NCI-H1417 treated with DMSO at 0.1 percent for 48 hours (cell line): ENCODE results near the gene ADAM10.
"Not testable (repeated sequence)": the region's sequence is repeated elsewhere in the genome, so short reads cannot be mapped to it uniquely, and the experiment has no call there.

ENCODE experiments used
- DNase-seq: peaks from one replicate; lab custom pipeline; 2025; lab: John Stamatoyannopoulos, UW

The ADAM10 gene

DNA sequence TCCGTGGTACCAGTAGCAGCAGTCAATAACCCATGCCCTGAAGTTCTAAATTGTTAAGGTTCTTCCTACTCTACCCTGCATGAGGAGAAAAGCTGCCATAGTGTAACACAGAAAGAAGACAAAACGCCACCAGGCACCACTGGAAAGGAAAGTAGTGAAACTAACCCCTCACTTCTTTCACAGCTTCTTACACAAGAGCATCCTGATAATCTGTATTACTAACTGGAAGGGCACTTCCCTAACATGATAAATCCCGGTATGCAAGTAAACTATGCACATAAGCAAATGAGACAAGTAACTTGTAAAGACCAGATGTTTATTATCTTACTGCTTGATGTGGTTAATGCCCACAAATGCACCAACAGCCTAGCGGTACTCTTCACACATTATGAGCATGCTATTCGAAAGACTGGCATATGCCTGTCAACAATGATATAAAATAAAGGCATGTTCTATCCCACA lies 141.3 kb downstream of the ADAM10 start:
- DNase-seq, result no peak

DNA sequence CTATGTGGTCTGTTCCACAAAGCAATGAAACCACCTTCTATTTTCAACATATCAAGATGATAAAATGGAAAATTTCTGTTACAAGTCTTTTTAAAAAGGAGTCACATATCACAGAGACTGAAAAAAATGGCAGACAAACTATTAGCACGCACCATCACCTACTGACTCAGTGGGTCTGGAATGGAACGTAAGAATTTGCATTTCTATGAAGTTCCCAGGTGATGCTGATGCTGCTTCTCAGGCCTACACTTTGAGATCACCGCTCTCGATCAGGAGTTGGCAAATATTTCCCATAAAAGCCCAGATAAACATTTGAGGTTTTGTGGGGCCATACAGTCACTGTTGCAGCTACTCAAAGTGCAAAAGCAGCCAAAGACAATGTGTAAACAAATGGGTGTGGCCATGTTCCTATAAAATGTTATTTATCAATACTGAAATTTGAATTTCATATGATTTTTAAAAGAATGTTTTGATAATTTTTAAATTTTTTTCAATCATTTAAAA lies 142.9 kb downstream of the ADAM10 start:
- no peak for DNase-seq

DNA sequence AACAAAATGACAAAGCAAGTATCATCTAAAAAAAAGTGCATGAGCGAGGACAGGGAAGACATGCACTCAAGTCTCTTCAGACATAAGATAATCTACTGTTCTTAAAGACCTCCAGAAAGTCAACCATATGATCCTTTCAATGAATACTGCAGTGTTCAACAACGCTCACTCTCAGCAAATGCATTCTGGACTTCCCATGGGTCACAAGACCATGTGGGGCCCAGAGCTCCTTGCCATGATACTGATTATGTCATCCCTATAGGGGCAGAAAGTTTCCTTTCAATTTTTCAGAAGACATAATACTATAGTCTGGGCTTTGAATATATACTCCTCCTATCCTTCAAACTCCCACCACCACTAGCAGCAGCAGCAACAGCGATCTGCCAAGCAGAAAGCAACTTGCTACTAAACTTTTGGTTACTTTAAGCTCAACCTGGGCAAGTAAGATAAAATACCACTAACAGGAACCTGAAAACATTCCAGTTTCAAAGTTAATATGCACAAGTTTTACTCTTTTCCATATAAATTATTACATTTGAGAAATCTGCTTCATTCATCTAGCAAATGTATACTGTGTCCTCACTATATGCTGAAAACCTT lies 143.5 kb downstream of the ADAM10 start:
- no peak for DNase-seq

DNA sequence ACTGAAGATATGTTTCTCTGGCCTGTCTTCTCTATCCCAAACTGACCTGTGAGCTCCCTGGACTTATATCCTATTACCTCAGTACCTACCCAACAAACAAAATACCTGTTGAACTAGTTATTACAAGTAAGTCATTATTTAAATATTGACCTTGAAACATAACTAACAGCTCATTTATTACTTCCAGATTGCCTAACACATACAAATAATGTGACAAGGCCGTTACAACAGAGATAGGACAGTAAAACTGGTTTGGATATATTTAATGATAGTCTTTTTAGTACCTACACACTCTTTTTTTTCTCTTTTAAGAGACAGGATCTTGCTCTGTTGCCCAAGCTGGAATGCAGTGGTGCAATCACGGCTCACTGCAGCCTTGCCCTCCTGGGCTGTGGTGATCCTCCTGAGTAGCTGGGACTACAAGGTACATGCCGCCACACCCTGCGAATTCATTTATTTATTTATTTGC lies 145.0 kb downstream of the ADAM10 start:
- no peak for DNase-seq

DNA sequence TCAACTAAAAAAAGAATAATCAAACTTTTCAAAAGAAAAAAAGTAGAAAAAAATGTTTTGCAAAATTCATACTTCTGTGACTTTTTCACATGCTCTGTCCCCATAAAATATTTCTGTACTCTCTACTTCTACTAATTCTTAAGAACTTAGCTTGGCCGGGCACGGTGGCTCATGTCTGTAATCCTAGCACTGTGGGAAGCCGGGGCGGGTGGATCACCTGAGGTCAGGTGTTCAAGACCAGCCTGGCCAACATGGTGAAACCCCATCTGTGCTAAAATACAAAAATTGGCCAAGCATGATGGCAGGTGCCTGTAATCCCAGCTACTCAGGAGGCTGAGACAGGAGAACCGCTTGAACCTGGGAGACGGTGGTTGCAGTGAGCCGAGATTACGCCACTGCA lies 145.6 kb downstream of the ADAM10 start:
- not testable (repeated sequence) for DNase-seq

DNA sequence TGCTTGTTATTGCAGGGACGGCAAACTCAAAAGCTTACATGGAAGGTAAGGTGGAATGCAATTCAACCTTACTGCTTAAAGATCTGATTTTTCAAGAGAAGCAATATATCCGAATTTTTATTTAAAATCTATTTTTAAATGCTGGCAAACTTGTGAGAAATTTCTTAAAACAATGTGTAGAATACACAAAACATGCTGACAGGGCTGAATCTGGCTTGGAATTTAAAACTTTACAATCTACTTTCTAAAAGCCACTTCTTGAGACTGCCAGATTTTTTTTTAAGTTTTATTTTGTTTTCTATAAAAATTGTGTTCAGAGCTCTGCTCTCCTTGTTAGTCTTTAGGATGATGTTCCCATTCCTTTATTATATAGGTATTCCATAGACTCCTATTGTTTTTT lies 146.7 kb downstream of the ADAM10 start:
- no peak for DNase-seq

DNA sequence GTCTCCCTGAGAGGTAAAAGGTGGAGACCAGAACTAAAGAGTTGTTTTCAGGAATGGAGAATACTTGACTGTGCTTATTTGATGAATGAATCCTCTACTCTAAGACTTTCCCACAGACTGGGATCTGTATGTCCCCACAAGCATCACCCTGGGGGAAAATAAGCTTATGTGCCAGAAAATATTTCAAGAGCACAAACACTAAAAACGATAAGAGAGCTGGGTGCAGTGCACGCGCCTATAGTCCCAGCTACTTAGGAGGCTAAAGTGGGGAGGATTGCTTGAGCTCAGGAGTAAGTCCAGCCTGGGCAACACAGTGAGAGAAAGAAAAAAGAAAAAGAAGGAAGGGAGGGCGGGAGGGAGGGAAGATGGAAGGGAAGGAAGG lies 150.7 kb downstream of the ADAM10 start:
- no peak for DNase-seq

DNA sequence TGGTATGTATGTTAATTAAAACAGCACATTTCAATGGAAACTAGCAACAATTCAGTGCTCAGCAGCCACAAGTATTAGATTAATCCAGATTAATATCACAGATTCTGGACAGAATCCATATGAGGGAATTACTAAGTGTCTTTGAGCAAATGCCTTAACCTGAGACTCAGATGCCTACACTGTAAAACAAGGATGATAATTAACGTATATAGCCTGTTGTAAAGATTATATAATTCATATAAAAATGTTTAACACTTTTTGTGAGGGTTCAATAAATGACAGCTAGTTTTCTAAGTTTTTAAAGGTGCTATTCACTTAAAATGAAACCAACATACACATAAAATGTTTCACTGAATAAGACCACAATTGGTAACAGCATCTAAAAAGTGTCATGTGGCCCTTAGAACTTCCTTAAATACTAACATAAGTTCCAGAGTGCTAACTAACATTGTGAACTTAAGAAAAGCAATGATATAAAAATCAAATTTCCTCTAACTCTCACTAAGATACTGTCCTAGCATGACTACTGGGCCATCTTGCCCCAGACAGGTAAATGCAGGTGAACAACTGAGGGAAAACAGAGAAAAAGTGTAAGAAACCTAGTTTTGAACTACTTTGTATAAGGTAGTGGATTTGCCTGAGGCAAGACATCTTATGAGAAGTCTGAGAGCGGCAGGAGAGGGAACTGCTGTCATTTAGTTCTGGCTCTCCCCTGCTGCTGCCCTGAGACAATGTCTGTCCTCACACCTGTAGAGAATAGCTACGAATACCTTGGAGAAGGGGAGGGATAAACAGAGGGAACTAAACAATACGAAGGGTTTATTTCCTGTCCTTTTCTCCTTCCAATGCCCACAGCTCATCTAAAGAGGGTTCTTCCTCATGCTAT lies 151.3 kb downstream of the ADAM10 start:
- no peak for DNase-seq

DNA sequence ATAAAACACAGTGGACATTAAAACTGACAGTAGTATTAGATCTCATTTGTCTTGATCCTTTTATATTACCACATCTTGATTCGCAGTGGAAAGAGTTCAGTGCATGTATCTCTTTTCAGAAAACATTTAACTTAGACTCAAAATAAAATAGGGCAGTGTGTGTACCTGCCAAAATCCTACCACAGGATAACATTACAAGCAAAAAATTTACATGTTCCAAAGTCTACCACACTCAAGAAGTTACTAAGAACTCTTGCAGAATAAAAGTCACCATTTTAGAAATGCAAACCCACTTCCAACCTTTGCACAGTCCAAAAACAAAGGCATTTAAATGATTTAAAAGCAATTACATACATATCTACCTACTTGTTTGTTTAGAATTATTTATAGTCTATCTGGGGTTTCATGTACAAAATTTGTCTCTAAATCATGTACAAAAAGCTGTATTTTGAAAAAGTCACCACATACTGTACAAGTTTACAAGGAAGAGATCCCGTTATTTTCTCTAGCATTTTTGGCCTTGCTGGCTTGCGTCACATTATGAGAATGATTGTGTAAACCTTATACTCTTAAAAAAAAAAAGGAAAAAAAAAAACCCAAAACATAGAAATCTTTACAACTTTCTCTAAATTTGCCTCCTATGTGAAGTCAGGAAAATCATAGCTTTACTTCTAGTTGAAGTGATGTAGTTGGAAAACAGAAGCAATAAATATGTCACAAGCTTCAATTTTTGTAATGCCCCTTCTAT lies 153.8 kb downstream of the ADAM10 start:
- DNase-seq, result no peak

DNA sequence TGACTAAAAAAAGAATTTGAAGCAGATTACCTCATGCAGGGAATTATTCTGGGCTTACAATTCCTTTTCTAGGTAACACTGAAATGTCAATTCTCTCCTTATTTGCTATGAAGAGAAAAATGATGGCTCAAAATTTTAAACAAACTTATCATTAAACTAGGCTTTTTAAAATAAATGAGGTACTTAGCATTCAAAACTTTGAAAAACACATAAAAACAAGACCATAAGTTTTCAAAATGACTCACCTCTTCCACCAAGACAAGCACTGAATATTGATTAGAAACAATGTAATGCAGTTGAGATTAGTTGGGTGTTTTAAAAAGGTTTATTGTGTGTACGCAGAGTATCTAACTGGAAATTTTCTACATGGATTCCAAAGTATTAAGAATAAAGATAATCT lies 154.6 kb downstream of the ADAM10 start:
- no peak for DNase-seq

DNA sequence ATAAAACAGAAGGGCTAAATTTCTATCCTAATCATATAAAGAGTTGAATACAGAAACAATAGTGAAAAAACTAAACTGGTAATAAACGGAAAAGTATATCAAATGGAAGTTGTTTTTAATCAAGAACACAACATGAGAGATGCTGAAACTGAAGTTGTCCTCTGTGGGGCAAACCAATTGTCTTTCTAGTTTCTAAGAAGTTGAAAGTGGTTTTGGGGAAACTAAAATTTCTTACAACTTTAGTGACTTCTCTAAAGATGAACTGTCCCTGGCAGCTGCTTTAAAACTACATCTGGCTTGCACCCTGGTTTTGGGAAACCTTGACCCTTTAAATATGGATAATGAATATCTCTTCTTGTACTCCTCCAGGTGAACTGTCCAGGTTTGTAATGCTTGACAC lies 155.6 kb downstream of the ADAM10 start:
- no peak for DNase-seq

DNA sequence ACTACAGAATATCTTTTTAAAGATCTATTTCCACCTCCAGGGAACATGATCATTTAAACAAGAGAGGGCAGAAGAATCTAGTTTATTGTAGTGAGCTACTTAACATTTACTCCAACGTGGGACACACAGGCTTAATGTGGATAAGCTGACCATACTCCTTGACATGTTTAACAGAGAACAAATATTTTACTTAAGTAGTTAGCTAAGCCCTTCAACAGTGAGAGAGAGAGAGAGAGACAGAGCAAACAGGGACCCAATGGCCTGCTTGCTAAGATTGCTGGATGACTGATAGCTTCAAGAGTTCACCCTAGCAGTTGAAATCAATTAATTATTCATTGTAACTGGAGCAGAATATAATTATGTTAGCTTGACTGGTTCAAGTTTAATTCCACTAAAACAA lies 158.6 kb downstream of the ADAM10 start:
- DNase-seq, result no peak

DNA sequence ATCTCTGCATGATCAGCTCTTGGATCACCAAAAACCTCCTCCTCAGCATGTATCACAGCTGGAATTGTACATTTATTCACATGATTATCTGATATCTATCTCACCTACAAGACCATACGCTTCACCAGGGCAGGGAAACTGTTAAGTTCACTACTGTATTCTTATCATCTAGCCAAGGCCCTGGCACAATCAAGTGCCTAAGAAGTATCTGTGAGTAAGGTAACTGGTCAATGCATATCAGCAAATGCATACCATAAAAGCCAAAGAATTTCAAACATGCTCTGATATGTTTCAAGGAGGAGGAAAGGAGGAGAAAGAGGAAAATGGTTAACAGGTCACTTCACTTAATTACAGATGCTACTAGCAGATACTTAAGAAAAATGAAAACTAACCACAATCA lies 159.3 kb downstream of the ADAM10 start:
- no peak for DNase-seq

DNA sequence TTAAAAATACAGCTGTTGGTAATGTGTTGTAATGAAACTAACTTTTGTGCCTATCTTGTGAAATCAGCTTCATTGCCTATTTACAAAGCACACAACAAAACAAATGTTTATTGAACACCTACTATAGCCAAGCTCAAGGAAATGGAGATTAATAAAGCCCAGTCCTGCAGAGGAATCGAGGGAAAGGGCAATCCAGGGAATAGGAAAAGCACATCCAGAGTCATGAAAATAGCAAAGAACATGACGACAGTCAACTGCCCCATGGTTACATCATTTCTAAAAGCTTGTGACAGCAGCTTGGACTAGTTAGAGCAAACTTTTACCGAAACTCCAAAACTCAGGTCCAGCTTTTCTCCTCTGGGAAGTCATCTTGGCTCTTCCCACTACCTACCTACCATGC lies 160.5 kb downstream of the ADAM10 start:
- DNase-seq, result no peak

DNA sequence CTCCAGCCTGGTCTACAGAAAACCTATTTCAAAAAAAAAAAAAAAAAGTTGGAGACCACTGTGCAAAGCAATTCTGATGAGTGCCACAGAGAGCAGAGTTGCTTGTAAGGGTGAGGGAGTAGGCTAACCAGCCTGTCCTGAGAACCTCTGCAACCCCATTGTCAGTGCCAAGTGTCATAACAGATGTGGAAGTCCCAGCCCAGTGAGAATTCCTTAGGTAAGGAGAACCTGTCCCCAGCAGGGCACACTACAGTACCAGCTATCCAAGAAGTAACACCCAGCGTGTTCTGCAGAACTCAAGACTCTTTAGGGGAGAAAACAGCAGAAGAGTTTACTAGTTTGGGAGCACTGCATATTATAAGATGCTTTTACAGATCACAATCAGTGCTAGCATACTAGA lies 161.4 kb downstream of the ADAM10 start:
- DNase-seq, result no peak

DNA sequence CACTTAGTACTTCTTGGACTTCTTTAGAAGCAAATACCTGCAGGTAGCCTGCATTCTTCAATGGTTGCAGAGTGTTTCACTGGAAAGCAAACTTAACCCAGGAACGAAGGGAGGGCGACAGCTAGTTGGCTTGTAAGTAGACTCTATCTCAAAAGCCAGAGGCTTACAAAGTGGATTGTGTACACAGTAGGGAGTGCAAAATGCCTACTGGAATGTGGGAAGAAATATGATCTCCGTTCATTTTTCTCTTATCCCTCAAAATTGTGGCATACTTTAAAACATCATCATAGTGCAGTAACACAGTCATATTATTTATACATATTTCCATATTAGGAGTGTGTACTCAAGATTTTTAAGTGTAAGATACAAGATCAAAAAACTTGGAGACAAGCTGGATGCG lies 162.0 kb downstream of the ADAM10 start:
- DNase-seq, result no peak

DNA sequence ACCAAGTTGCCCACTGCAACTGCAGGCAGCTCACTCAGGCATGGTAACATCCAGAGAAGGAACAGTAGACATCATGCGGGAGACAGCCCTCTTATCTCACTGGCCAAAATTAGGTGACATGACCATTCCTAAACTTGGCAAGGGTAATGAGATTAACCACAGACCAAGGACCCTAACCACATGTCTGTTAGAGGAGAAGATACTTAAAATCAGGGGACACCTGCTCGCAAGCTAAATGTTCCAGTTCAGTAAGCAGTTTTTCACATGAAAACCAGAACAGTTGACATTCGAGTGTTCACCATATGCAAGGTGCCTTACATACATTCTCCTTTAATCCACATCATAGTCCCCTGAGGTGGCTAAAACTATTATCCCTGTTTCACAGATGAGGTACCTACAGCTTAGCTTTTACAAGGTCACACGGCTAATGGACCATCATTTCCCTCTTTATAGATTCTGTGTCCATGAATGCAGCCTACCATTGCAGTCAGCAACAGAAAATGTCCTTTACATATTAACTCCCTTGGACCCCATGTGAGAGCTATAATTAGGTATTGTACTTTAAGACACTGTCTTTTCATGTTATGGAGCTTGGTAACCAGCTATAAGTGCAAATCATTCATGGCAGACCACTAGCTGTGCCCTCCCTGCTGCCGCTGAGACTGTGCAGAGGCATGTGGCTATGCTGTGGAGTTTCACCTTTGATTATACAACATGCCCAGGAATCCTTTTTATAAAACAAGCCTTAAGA lies 163.6 kb downstream of the ADAM10 start:
- no peak for DNase-seq

DNA sequence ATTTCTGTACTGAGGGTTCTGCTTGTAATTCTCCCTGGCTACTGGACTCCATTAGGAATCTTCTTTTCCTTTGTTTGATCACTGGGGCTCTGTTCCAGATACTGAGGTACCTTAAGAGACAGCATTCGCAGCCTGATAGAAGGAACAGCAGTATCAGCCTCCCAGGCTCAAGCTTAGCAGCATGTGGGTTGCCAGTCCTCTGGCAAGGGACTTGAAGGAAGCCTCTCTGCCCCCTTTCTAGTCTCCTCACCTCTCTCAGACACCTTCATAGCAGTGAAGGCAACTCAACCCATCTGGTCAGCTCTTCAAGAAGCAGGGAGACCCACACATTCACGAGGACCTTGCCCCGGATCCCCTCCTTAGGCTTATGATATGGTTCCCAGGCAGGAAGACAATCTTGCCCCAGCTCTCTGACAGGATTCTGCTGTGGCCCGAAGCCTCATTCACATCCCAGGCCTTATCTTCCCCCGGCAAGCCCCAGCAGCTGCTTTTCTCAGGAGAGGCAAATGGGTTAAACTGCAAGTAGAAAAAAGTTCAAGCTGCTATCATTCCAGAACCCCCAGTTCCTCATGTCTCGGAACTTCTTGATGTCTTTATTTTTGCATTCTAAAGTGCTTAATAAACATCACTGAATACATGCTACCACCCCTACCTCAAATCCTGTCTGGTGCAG lies 164.6 kb downstream of the ADAM10 start:
- no peak for DNase-seq

DNA sequence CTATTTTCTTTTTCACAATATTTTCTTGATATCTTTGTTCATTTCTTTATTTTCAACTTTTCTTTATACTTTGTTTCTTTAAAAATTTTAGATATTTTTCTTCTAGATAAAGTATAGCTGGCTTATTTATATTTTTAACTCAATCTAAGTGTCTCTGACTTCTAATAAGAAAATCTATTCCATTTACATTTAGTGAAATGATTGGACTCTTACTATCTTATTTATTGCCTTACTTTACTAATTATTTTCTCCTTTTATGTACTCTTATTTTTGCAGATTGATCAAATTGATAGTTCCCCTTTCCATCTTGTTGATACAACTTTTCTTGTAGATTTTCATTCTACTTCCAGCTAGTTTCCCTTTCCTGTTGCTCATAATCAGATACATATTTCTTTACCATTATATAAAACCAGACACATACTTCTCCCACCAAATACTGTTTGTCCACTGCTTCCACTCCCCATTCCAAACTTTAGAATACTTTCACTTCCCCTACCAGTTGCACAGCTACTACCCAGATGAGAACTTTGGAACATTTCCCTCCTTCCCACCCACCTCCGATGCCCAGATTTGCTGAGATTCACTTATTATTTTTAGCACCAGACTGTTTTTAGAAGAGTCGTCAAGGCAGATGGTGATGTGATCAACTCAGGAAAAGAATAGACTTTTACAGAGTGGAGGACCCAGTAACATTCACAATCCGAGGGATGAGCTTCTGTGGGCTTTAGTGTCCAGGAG lies 166.2 kb downstream of the ADAM10 start:
- no peak for DNase-seq

DNA sequence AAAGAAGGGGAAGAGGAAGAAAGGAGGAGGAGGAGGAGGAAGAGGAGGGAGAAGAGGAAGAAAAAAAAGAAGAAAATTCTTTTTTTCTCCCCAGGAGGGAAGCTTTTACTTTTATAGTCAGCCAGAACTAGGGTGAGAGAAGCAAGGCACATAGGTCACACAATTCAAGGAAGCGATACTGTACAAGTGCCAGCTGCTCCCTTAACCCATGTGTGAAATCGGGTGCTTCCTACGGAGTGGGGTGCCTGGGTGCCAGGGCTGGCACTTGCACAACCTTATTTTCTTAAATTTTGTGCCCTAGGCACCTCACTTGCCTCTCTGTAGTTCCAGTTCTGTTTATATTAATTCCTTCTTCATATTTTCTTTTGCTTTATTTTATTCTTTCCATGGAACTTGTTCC lies 167.3 kb downstream of the ADAM10 start:
- no peak for DNase-seq

DNA sequence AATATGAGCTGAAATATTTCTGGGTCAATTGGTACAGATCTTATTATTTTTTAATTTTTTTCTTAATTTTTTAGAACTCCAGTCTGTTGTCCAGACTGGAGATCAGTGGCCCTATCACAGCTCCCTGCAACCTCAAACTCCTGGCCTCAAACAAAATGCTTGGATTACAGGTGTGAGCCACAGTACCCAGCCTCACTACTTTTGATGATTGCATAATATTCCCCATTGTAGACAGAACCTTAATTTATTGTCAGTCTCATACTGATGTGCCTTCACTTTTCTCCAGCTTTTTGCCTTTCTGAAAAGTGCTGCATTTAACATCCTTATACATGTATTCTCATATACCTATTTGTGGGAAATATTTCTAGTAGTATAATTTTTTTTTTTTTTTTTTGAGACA lies 172.8 kb downstream of the ADAM10 start:
- no peak for DNase-seq
